Activated T-cell treated with anti-CD3 and anti-CD28 coated beads, Interleukin-2, amount 50 U/mL, for 4 hours (primary cell): ENCODE results near the gene GIPC2. TPM values are rescaled to one million over a fixed set of nuclear protein-coding genes. Genes with fewer than 3 reads are reported as not detected.

Source experiments
- ATAC-seq, 2 donors: fragments of 200-7000 bp; cut with Tn5 transposase; one replicate each; pipeline ENCODE4 v1.10.0; 2021
- DNase-seq: peaks from one replicate; pipeline ENCODE4 v3.0.0-alpha.2; 2020
- H3K27me3 Mint-ChIP-seq: one replicate; pipeline ENCODE4 v1.8.0; 2021; ENCODE audit warnings: low read depth, mixed read lengths
- H3K36me3 Mint-ChIP-seq: one replicate; pipeline ENCODE4 v1.8.0; 2022; ENCODE audit warnings: mixed read lengths; ENCODE audit not compliant: insufficient read depth
- H3K4me1 Mint-ChIP-seq: one replicate; pipeline ENCODE4 v1.8.0; 2021; ENCODE audit warnings: low read depth, mixed read lengths
- H3K4me3 Mint-ChIP-seq: one replicate; pipeline ENCODE4 v1.8.0; 2021; ENCODE audit warnings: mild to moderate bottlenecking, moderate library complexity, mixed read lengths
- H3K9me3 Mint-ChIP-seq: one replicate; pipeline ENCODE4 v1.8.0; 2021; ENCODE audit warnings: mixed read lengths
- total RNA-seq, 3 donors: library from RNA; stranded (reverse); gene quantifications; one replicate each; pipeline ENCODE4 v1.2.1, GENCODE V29; 2021

The GIPC2 gene
- total RNA-seq, 3 donors from 2014 or later, result 0.11 to 0.35 TPM; not detected in 1

GRCh38 chr1:78145105-78145580, 99.4 kb downstream of the GIPC2 start:
- peaks cover 14% of the 10 kb centered on the region for H3K4me1 Mint-ChIP-seq
- DNase-seq (no peak), ATAC-seq (peak; percentile 37 to 56)
- no peaks in the 10 kb centered on the region for H3K9me3 Mint-ChIP-seq
- no peaks in the 10 kb centered on the region for H3K36me3 Mint-ChIP-seq
- no peak overlapping the region for H3K4me3 Mint-ChIP-seq
- H3K27me3 Mint-ChIP-seq, result peaks cover 17% of the 10 kb centered on the region

- no peaks in the 10 kb centered on the region for H3K36me3 Mint-ChIP-seq
- peaks cover 17% of the 10 kb centered on the region for H3K27me3 Mint-ChIP-seq
- no peak for DNase-seq
- peaks cover 14% of the 10 kb centered on the region for H3K4me1 Mint-ChIP-seq
- H3K9me3 Mint-ChIP-seq, result no peaks in the 10 kb centered on the region
- no peak for ATAC-seq
- no peak overlapping the region for H3K4me3 Mint-ChIP-seq
Measured at GRCh38 chr1:78146205-78146771, 100.5 kb downstream of the GIPC2 start.

GRCh38 chr1:78147031-78147430, 101.3 kb downstream of the GIPC2 start:
- Mint-ChIP-seq H3K36me3 (no peaks in the 10 kb centered on the region), H3K27me3 (peaks cover 17% of the 10 kb centered on the region), H3K4me3 (no peak overlapping the region), H3K4me1 (peaks cover 10% of the 10 kb centered on the region), H3K9me3 (no peaks in the 10 kb centered on the region)
- no peak for DNase-seq
- ATAC-seq, result no peak

- Mint-ChIP-seq H3K9me3 (no peaks in the 10 kb centered on the region), H3K4me1 (peaks cover 2% of the 10 kb centered on the region), H3K36me3 (no peaks in the 10 kb centered on the region), H3K27me3 (peaks cover 17% of the 10 kb centered on the region), H3K4me3 (no peak overlapping the region)
- ATAC-seq, result no peak
- DNase-seq, result no peak
Measured at GRCh38 chr1:78153092-78153736, 107.4 kb downstream of the GIPC2 start.

- DNase-seq (no peak), ATAC-seq (no peak)
- Mint-ChIP-seq H3K36me3 (no peaks in the 10 kb centered on the region), H3K4me3 (no peak overlapping the region), H3K9me3 (no peaks in the 10 kb centered on the region), H3K27me3 (peaks cover 23% of the 10 kb centered on the region), H3K4me1 (peaks cover 2% of the 10 kb centered on the region)
Measured at GRCh38 chr1:78155121-78155520, 109.4 kb downstream of the GIPC2 start.

GRCh38 chr1:78156805-78157521, 111.2 kb downstream of the GIPC2 start:
- no peak for DNase-seq
- no peaks in the 10 kb centered on the region for H3K9me3 Mint-ChIP-seq
- no peaks in the 10 kb centered on the region for H3K36me3 Mint-ChIP-seq
- H3K27me3 Mint-ChIP-seq, result peaks cover 23% of the 10 kb centered on the region
- peaks cover 2% of the 10 kb centered on the region for H3K4me1 Mint-ChIP-seq
- ATAC-seq, result no peak
- H3K4me3 Mint-ChIP-seq, result no peak overlapping the region

GRCh38 chr1:78165816-78166215, 120.0 kb downstream of the GIPC2 start:
- Mint-ChIP-seq H3K4me1 (no peaks in the 10 kb centered on the region), H3K27me3 (no peaks in the 10 kb centered on the region), H3K4me3 (no peak overlapping the region), H3K9me3 (no peaks in the 10 kb centered on the region), H3K36me3 (no peaks in the 10 kb centered on the region)
- no peak for DNase-seq
- no peak for ATAC-seq

GRCh38 chr1:78168306-78168705, 122.5 kb downstream of the GIPC2 start:
- no peaks in the 10 kb centered on the region for H3K9me3 Mint-ChIP-seq
- no peak overlapping the region for H3K4me3 Mint-ChIP-seq
- H3K4me1 Mint-ChIP-seq, result no peaks in the 10 kb centered on the region
- no peaks in the 10 kb centered on the region for H3K36me3 Mint-ChIP-seq
- no peaks in the 10 kb centered on the region for H3K27me3 Mint-ChIP-seq
- ATAC-seq (no peak), DNase-seq (no peak)

GRCh38 chr1:78170859-78171258, 125.1 kb downstream of the GIPC2 start:
- ATAC-seq, result no peak

GRCh38 chr1:78171736-78172590, 126.2 kb downstream of the GIPC2 start:
- H3K27me3 Mint-ChIP-seq, result no peaks in the 10 kb centered on the region
- no peaks in the 10 kb centered on the region for H3K36me3 Mint-ChIP-seq
- H3K4me3 Mint-ChIP-seq, result no peak overlapping the region
- H3K4me1 Mint-ChIP-seq, result no peaks in the 10 kb centered on the region
- ATAC-seq, result no peak
- no peaks in the 10 kb centered on the region for H3K9me3 Mint-ChIP-seq
- DNase-seq, result no peak

More at GRCh38 chr1:78170859-78171258, 125.1 kb downstream of the GIPC2 start:
- H3K27me3 Mint-ChIP-seq, result no peaks in the 10 kb centered on the region
- no peaks in the 10 kb centered on the region for H3K4me1 Mint-ChIP-seq
- DNase-seq, result no peak
- H3K9me3 Mint-ChIP-seq, result no peaks in the 10 kb centered on the region
- H3K36me3 Mint-ChIP-seq, result no peaks in the 10 kb centered on the region
- H3K4me3 Mint-ChIP-seq, result no peak overlapping the region

GRCh38 chr1:78176448-78176847, 130.7 kb downstream of the GIPC2 start:
- DNase-seq (no peak), ATAC-seq (no peak)
- no peak overlapping the region for H3K4me3 Mint-ChIP-seq
- H3K9me3 Mint-ChIP-seq, result no peaks in the 10 kb centered on the region
- no peaks in the 10 kb centered on the region for H3K36me3 Mint-ChIP-seq
- peaks cover 2% of the 10 kb centered on the region for H3K27me3 Mint-ChIP-seq
- H3K4me1 Mint-ChIP-seq, result no peaks in the 10 kb centered on the region

- Mint-ChIP-seq H3K4me3 (no peak overlapping the region), H3K9me3 (no peaks in the 10 kb centered on the region), H3K27me3 (peaks cover 5% of the 10 kb centered on the region), H3K4me1 (no peaks in the 10 kb centered on the region), H3K36me3 (no peaks in the 10 kb centered on the region)
- DNase-seq (no peak), ATAC-seq (no peak)
Measured at GRCh38 chr1:78177708-78178270, 132.0 kb downstream of the GIPC2 start.

GRCh38 chr1:78178816-78179215, 133.1 kb downstream of the GIPC2 start:
- no peak for ATAC-seq
- Mint-ChIP-seq H3K9me3 (no peaks in the 10 kb centered on the region), H3K27me3 (peaks cover 5% of the 10 kb centered on the region), H3K4me1 (no peaks in the 10 kb centered on the region), H3K4me3 (no peak overlapping the region), H3K36me3 (no peaks in the 10 kb centered on the region)
- DNase-seq, result no peak
